DOHH2 (cell line): Measurements from ENCODE around the gene UQCRQ.

Experiments
- CTCF ChIP-seq: fragments of 200-600 bp; sonication (generic); IDR thresholded peaks from one replicate; pipeline ENCODE4 v1.5.1; 2014; ENCODE audit warnings: antibody characterized with exemption, mild to moderate bottlenecking, low read depth, low read length; ENCODE audit not compliant: poor library complexity, severe bottlenecking
- EZH2phosphoT487 ChIP-seq: fragments of 200-600 bp; sonication (generic); IDR thresholded peaks from 2 replicates; pipeline ENCODE4 v1.6.1; 2017; ENCODE audit warnings: borderline replicate concordance, mild to moderate bottlenecking, antibody characterized with exemption, low read length, moderate library complexity, mixed read lengths

GRCh38 chr5:132901036-132901435, 34.6 kb downstream of the UQCRQ start:
- TF ChIP-seq CTCF (no peak), EZH2phosphoT487 (no peak)
